ENCODE measurements around the gene ZNF764. TPM values are rescaled to one million over a fixed set of nuclear protein-coding genes. Genes with fewer than 3 reads are reported as not detected.

ZNF764 gene
- total RNA-seq, 1 experiment from 2014 or later = 8.3 TPM

GRCh38 chr16:30582611-30583340, 24.6 kb upstream of the ZNF764 start:
- no peak overlapping the region for H3K4me3 Mint-ChIP-seq (ENCODE audit: unreplicated experiment)
- no peak overlapping the region for H3K27ac Mint-ChIP-seq (ENCODE audit: low read depth, unreplicated experiment)
- no TSS peak for BruUV-seq (replicated peaks)
- ChIA-PET CTCF (interaction anchor here (0.6 kb wide), 1 partner anchor 153 kb away, joined by 4 read pairs; the partner anchor contains the start of gene DCTPP1), POLR2A (no interaction called here)
- no peaks in the 10 kb centered on the region for H3K4me1 Mint-ChIP-seq (ENCODE audit: insufficient read depth, unreplicated experiment)
- DNase-seq (ENCODE audit: unreplicated experiment) = no peak
- H3K27me3 Mint-ChIP-seq (ENCODE audit: insufficient read depth, unreplicated experiment) = no peaks in the 10 kb centered on the region
- H3K9me3 Mint-ChIP-seq (ENCODE audit: unreplicated experiment) = no peaks in the 10 kb centered on the region
- intact Hi-C loops (cut with micrococcal nuclease) = no loop called here
- TF ChIP-seq CTCF (IDR thresholded peaks at IDR 0.05; ENCODE audit: unreplicated experiment) = no peak
- peaks cover 36% of the 10 kb centered on the region for H3K36me3 Mint-ChIP-seq (ENCODE audit: insufficient read depth, unreplicated experiment)

GRCh38 chr16:30581457-30581856, 23.3 kb upstream of the ZNF764 start:
- H3K27ac Mint-ChIP-seq (ENCODE audit: low read depth, unreplicated experiment) = no peak overlapping the region
- H3K36me3 Mint-ChIP-seq (ENCODE audit: insufficient read depth, unreplicated experiment) = peaks cover 36% of the 10 kb centered on the region
- no peak overlapping the region for H3K4me3 Mint-ChIP-seq (ENCODE audit: unreplicated experiment)
- ChIA-PET CTCF (interaction anchor here (0.6 kb wide), 2 partner anchors 40 to 497 kb away, joined by 3 to 4 read pairs; no protein-coding TSS in a partner anchor), POLR2A (no interaction called here)
- H3K27me3 Mint-ChIP-seq (ENCODE audit: insufficient read depth, unreplicated experiment) = no peaks in the 10 kb centered on the region
- intact Hi-C loops (cut with micrococcal nuclease) = no loop called here
- no peak for DNase-seq (ENCODE audit: unreplicated experiment)
- H3K9me3 Mint-ChIP-seq (ENCODE audit: unreplicated experiment) = no peaks in the 10 kb centered on the region
- BruUV-seq (replicated peaks) = no TSS peak
- no peaks in the 10 kb centered on the region for H3K4me1 Mint-ChIP-seq (ENCODE audit: insufficient read depth, unreplicated experiment)
- no peak for TF ChIP-seq CTCF (IDR thresholded peaks at IDR 0.05; ENCODE audit: unreplicated experiment)

- ChIA-PET POLR2A (no interaction called here), CTCF (interaction anchor here (0.6 to 1.2 kb wide), 3 partner anchors 11 to 170 kb away, joined by 3 to 5 read pairs (median 3); partner anchors contain the start of gene ZNF785)
- no peak overlapping the region for H3K27ac Mint-ChIP-seq (ENCODE audit: low read depth, unreplicated experiment)
- peaks cover 6% of the 10 kb centered on the region for H3K4me1 Mint-ChIP-seq (ENCODE audit: insufficient read depth, unreplicated experiment)
- no peak for DNase-seq (ENCODE audit: unreplicated experiment)
- no peak overlapping the region for H3K4me3 Mint-ChIP-seq (ENCODE audit: unreplicated experiment)
- intact Hi-C loops (cut with micrococcal nuclease) = loop anchor here (5.0 kb wide), 1 partner anchor 47 kb away; the partner anchor contains the start of gene ZNF768
- BruUV-seq (replicated peaks) = no TSS peak
- peaks cover 18% of the 10 kb centered on the region for H3K36me3 Mint-ChIP-seq (ENCODE audit: insufficient read depth, unreplicated experiment)
- no peak for TF ChIP-seq CTCF (IDR thresholded peaks at IDR 0.05; ENCODE audit: unreplicated experiment)
- no peaks in the 10 kb centered on the region for H3K9me3 Mint-ChIP-seq (ENCODE audit: unreplicated experiment)
- H3K27me3 Mint-ChIP-seq (ENCODE audit: insufficient read depth, unreplicated experiment) = no peaks in the 10 kb centered on the region
Measured at GRCh38 chr16:30574678-30575077, 16.5 kb upstream of the ZNF764 start.

GRCh38 chr16:30571445-30572322, 13.5 kb upstream of the ZNF764 start, which contains the start of gene ZNF688:
Gene ZNF688 (minus strand): TSS chr16:30571714. CDS start chr16:30571629, 85 bp downstream.
- DNase-seq (ENCODE audit: unreplicated experiment) = peak; percentile 97
- POLR2A ChIA-PET = interaction anchor here (0.6 to 3.2 kb wide), 19 partner anchors 10 to 201 kb away, joined by 3 to 45 read pairs (median 4); partner anchors contain the start of genes DCTPP1, FBRS, PRR14 and TBC1D10B
- Mint-ChIP-seq H3K36me3 (ENCODE audit: insufficient read depth, unreplicated experiment) (peaks cover 16% of the 10 kb centered on the region), H3K9me3 (ENCODE audit: unreplicated experiment) (no peaks in the 10 kb centered on the region), H3K27me3 (ENCODE audit: insufficient read depth, unreplicated experiment) (no peaks in the 10 kb centered on the region), H3K27ac (ENCODE audit: low read depth, unreplicated experiment) (peak within 1 kb of the TSS; percentile 76), H3K4me3 (ENCODE audit: unreplicated experiment) (peak within 1 kb of the TSS; percentile 75), H3K4me1 (ENCODE audit: insufficient read depth, unreplicated experiment) (peaks cover 22% of the 10 kb centered on the region)
- intact Hi-C loops (cut with micrococcal nuclease) = loop anchor here (1.0 to 5.0 kb wide), 3 partner anchors 14 to 44 kb away; partner anchors contain the start of genes ZNF768 and ZNF785
- CTCF ChIA-PET = interaction anchor here (0.5 to 3.2 kb wide), 3 partner anchors 57 to 177 kb away, joined by 3 to 15 read pairs (median 7); partner anchors contain the start of genes DCTPP1 and ZNF48
- TSS peak; percentile 21 for BruUV-seq (replicated peaks)
- TF ChIP-seq CTCF (IDR thresholded peaks at IDR 0.05; ENCODE audit: unreplicated experiment) = no peak
